HG02852 (cell line): ENCODE results near the gene POLH.
"Not testable (repeated sequence)": the region's sequence is repeated elsewhere in the genome, so short reads cannot be mapped to it uniquely, and the experiment has no call there.

Experiments
- ATAC-seq: cut with Tn5 transposase; IDR thresholded peaks from one replicate; pipeline ENCODE4 v1.9.1; 2021; ENCODE audit warnings: mild to moderate bottlenecking, moderate library complexity; ENCODE audit not compliant: unreplicated experiment

The POLH gene

DNA sequence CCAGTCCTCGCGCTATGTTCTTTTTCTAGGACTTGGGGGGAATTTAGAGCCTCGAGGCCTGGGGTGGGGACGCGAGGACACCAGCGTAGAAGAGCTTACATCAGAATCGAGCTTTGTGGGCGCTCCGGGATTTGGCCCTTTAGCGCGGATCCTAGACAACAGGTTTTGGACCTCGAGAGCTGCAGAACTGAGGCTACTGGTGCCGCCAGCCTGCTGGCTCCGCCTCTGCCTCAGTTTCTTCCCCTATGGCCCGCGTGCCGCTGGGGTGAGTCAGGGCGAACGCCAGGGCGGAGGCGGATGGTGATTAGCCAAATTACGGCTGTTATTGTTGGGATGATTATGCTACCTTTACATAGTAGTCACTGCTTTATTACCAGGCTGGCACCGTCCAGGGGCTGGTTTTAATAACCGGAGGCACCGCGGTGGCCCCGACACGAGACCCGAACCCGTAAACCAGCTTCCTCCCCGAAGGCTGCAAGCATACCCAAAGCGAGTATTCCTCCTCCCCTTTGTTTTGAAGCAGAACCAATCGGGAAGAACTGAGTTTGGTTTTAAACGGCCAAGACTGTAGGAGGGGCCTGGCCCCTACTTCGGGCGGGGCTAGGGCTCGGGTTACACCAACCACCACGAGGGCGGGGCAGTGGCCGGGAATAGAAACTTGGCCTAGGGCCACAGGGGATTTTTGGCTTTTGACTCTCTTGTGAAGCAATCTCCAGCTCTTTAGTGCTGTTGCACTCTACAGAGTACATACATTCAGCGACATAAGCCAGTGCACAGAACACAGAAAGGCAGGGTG lies 53.7 kb downstream of the POLH start:
- ATAC-seq: peak; percentile 63

DNA sequence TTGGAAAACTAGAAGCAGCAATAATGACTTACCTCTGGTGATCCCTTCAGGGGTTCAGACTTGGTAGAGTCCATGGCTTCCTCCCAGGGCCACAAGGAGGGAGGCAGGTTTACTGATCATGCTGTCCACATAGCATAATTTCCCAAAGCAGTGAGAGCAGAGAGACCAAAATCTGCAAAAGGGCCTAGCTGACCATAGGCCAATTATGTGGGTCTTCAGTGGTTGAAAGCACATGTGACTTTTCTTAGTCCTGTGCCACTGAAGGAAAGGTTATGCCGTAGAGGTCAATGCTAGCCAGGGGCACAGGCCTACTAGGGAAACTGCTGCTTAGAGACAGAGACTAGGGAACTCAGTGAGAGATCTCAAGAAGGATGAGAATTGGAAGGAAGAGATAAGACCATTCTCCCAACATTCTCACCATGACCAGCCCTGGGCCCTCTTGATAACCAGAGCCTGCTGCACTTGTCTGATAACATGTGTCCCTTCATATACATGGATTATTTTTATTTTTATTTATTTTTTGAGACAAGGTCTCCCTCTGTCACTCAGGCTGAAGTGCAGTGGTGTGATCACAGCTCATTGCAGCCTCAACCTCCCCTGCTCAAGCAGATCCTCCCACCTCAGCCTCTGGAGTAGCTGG lies 55.1 kb downstream of the POLH start:
- ATAC-seq: no peak

DNA sequence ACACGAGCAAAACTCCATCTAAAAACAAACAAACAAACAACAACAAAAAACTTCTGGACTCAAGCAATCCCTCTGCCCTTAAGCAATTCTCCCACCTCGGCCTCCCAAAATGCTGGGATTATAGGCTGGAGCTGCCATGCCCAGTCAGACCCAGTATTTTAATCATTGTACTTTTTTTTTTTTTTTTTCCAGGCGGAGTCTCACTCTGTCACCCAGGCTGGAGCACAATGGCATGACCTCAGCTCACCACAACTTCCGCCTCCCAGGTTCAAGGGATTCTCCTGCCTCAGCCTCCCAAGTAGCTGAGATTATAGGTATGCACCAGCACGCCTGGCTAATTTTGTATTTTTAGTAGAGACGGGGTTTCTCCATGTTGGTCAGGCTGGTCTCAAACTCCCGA lies 57.0 kb downstream of the POLH start:
- not testable (repeated sequence) for ATAC-seq

GRCh38 chr6:43634702-43635303 lies 58.8 kb downstream of the POLH start:
- no peak for ATAC-seq

DNA sequence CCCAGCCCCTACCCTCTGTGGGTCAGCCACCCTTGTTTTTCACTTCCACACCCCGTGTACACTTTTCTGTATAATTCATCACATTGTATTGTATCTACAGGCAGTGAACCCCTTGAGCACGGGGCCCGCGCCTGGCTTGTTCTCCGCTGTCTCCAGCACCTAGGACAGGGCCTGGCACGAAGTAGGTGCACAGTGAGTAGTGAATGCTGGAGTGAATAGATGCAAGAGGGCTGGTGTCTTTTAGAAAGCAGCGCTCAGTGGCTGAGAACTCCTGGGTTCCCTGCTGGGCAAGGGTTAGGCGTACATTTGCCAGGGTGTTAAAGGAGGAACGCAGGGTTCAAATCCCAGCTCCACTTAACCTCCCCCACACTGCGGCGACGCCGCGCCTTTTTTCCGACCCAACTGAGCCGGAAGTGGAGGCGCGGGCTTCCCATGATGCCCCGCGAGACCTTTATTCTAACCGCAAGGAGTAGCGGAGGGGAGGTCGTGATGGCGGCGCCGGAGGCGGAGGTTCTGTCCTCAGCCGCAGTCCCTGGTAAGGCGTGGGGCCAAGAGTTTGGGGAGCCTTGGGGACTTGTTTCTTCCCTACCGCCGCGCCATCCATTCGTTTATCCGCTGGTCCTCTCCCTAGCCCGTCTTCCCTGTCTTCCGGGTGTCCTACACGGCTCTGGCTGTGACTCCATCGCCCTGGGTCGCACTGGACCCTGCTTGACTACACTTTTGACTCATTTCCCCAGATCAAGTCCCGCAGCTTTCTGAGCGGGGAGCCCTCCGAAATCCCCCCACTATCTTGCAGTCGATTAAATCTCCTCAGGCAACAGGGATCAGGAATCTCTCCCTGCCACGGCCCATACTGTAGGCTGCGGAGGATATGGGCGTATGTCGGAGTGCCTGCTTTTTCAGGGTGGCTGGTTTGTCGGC lies 59.7 kb downstream of the POLH start, which contains the start of gene MAD2L1BP:
TSS of gene MAD2L1BP (plus strand) at position 454 of the 921 bp plus-strand sequence. CDS start at position 490, 36 bp downstream.
- peak; percentile 91 for ATAC-seq

GRCh38 chr6:43636308-43636659 lies 60.3 kb downstream of the POLH start:
- ATAC-seq: no peak

DNA sequence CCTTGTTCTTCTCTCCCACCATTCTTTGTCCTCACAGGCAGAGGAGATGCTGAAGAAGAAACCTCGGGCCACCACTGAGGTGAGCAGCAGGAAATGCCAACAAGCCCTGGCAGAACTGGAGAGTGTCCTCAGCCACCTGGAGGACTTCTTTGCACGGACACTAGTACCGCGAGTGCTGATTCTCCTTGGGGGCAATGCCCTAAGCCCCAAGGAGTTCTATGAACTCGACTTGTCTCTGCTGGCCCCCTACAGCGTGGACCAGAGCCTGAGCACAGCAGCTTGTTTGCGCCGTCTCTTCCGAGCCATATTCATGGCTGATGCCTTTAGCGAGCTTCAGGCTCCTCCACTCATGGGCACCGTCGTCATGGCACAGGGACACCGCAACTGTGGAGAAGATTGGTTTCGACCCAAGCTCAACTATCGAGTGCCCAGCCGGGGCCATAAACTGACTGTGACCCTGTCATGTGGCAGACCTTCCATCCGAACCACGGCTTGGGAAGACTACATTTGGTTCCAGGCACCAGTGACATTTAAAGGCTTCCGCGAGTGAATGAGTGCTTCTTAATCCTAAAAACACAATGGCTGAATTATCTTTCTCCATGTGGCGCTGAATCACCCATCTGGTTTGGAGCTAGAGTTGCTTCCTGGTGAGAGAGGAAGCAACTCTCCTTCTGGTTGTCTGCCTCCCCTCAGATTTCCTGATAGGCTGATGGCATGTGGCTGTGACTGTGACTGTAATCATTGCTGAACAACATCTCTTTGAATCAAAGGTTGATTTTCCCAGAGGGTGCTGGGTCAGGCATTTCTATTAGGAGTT lies 64.2 kb downstream of the POLH start:
- no peak for ATAC-seq

DNA sequence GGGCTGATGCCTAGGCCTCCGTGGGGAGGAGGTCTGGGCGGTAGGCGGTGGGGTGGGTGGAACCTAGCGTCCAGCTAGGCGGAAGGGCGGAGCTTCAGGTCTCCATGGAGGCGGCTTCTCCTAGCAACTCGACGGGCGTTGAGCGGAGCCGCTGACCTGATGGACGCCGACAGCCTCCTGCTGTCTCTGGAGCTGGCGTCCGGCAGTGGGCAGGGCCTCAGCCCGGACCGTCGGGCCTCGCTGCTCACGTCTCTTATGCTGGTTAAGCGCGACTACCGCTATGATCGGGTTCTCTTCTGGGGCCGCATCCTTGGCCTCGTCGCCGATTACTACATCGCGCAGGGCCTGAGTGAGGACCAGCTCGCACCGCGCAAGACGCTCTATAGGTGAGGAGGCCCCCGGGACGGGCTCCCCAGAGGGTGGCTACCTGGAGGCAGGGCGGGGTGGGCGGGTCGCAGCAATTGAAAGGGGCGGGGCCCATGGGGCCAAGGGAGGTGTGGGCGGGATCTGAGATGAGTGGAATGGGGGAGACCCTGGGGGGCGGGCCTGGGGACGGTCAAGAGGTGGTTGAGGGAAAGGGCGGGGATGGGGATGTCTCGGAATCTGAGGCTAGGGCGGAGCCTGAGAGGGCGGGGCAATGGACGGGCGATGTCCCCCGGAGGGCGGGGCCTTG lies 69.1 kb downstream of the POLH start, which contains the start of gene RSPH9:
TSS of gene RSPH9 (plus strand) at position 97 of the 673 bp plus-strand sequence. CDS start at position 160, 63 bp downstream.
- ATAC-seq: no peak

GRCh38 chr6:43645613-43645964 lies 69.6 kb downstream of the POLH start:
- ATAC-seq: no peak

DNA sequence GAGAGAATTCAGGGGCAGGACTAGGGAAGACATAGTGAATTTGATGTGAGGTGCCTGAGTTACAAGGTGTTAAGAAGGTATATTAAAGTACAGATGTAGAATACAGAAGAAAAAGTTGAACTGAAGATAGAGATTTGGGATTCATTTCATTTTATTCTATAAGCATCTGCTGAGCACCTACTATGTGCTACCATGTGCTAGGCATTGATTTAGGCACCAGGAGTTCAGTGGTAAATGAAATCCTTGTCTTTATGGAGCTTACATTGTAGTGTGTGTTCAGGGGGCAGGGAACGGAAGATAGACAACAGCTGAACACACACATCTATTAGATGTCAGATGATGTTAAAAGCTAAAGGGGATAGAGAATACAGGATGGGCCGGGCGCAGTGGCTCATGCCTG lies 71.6 kb downstream of the POLH start:
- no peak for ATAC-seq

GRCh38 chr6:43648248-43648647 lies 72.3 kb downstream of the POLH start:
- ATAC-seq: no peak

DNA sequence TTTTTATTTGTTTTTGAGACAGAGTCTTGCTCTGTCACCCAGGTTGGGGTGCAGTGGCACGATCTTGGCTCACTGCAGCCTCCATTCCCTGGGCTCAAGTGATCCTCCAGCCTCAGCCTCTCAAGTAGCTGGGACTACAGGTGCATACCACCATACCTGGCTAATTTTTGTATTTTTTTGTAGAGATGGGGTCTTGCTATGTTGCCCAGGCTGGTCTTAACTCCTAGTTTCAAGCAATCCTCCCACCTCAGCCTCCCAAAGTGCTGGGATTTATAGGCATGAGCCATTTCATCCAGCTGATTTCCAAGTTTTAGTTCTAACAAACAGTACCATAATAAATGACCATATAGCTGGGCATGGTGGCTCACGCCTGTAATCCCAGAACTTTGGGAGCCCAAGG lies 76.8 kb downstream of the POLH start:
- not testable (repeated sequence) for ATAC-seq

DNA sequence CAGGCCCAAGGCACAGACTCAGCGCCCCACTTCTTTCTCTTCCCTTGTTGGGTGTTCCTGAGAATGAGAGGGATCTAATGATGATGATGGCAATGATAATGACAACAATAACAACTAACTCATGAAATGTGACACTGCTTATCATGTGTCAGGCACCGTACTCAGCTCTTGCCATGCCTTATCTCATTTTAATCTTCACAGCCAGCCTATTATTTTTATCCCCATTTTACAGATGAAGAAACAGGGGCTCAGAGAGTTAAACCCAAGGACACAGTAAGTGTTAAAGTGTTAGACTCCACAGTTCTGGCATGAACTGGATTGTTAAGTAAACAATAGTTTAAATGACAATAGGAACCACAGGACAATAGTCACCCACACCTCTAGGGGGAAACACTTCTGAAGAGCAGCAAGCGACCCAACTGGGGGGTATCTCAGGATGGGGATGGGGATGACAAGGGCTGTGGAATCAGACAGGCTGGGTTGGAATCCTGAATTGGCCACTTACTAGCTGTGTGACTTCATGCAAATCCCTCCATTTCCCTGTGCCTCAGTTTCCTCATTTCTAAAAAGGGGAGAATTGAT lies 81.3 kb downstream of the POLH start:
- no peak for ATAC-seq

- no peak for ATAC-seq
These were observed 82.2 kb downstream of the POLH start for GRCh38 chr6:43658161-43658560.

- ATAC-seq: not testable (repeated sequence)
These were observed 87.0 kb downstream of the POLH start for GRCh38 chr6:43662948-43663347.
